Spinal cord (tissue), 10 donors: ENCODE results near the gene ATXN1. TPM values are rescaled to one million over a fixed set of nuclear protein-coding genes. Genes with fewer than 3 reads are reported as not detected.

ENCODE experiments used
- DNase-seq, 6 donors: peaks; one replicate each; pipeline versions ENCODE4 v3.0.0 to v3.0.0-alpha.2; 2013 to 2015; ENCODE audit warnings: low spot score in 6 of 6, low read depth in 4 of 6
- H3K27ac ChIP-seq: one replicate; pipeline ENCODE4 v1.5.1; 2013; ENCODE audit warnings: low read depth, low read length, control low read depth
- H3K27me3 ChIP-seq: one replicate; pipeline ENCODE4 v1.6.1; 2013; ENCODE audit warnings: low read length; ENCODE audit not compliant: control insufficient read depth, insufficient read depth
- H3K36me3 ChIP-seq: one replicate; pipeline ENCODE4 v1.6.1; 2013; ENCODE audit warnings: low read length; ENCODE audit not compliant: control insufficient read depth, insufficient read depth
- H3K4me1 ChIP-seq: one replicate; pipeline ENCODE4 v1.6.1; 2013; ENCODE audit warnings: low read length; ENCODE audit not compliant: control insufficient read depth, insufficient read depth
- H3K4me3 ChIP-seq: one replicate; pipeline ENCODE4 v1.5.1; 2013; ENCODE audit warnings: low read depth, low read length, control low read depth
- H3K9me3 ChIP-seq: one replicate; pipeline ENCODE4 v1.6.1; 2013; ENCODE audit warnings: low read length; ENCODE audit not compliant: control insufficient read depth, insufficient read depth
- WGBS: methylation state at CpG from one replicate; pipeline ENCODE4 v1.1.5; 2013; ENCODE audit warnings: missing lambda C conversion rate; ENCODE audit not compliant: insufficient coverage; 5-methylcytosine and 5-hydroxymethylcytosine counted together
- polyA plus RNA-seq, 2 donors: library from polyadenylated mRNA; unstranded; fragments of 120-200 nt; gene quantifications; one replicate each; pipeline ENCODE4 v1.2.1, GENCODE V29; 2013; ENCODE audit not compliant: insufficient read length in 2 of 2
- total RNA-seq, 2 donors: library from RNA; depleted of rRNA in 1 of 2; stranded (reverse); fragments of 120-200 nt in 1 of 2; fragments of >200 nt in 1 of 2; gene quantifications; one replicate each; pipeline versions ENCODE4 v1.2.3 to v1.2.4, GENCODE V29; 2013 to 2014
- donor health status: healthy.

Gene ATXN1
- total and polyA plus RNA-seq, 4 donors: 20.2 to 50.1 (median 31.7) TPM

DNA sequence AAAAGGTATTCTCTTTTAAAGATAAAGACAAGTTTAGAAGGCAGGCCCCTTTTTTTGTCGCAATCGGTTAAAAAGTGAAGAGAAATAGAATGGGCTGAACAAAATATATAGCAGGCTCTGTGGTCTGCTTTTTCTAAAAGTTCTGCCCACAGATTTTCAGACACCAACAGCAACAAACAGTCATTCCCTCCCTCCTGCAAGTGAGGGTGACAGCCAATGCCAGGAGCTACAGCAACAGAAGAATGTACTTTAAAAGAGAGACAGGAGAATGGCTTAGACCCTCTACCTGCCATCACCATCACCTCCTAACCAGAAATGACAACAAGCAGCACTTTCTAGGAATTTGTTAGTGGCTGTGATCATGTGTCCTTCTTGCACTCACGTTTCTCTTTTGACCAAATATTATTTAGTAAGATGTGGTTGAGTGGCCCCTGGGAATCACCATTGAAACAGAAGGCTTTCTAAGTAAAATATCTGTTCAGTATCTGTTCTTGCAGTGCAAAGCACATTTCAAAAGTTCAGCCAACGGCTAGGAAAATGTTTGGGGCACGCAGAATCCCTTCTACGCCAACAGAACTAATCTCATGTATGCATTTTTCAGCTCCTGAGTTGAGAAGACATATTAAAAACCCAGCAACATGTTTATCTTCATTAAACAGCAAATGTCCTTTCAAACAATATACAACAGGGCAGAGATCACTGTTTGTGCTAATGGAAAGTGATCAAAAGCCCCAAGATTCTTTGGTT is 248.5 kb downstream of the ATXN1 start:
- Histone ChIP-seq H3K27me3 (no peaks in the 10 kb centered on the region), H3K36me3 (no peaks in the 10 kb centered on the region), H3K27ac (peak overlapping the region; percentile 1), H3K4me1 (peaks cover 14% of the 10 kb centered on the region), H3K9me3 (no peaks in the 10 kb centered on the region), H3K4me3 (no peak overlapping the region)
- 83% methylated on average over 1 of the region's 6 CpGs for WGBS
- no peak for DNase-seq

DNA sequence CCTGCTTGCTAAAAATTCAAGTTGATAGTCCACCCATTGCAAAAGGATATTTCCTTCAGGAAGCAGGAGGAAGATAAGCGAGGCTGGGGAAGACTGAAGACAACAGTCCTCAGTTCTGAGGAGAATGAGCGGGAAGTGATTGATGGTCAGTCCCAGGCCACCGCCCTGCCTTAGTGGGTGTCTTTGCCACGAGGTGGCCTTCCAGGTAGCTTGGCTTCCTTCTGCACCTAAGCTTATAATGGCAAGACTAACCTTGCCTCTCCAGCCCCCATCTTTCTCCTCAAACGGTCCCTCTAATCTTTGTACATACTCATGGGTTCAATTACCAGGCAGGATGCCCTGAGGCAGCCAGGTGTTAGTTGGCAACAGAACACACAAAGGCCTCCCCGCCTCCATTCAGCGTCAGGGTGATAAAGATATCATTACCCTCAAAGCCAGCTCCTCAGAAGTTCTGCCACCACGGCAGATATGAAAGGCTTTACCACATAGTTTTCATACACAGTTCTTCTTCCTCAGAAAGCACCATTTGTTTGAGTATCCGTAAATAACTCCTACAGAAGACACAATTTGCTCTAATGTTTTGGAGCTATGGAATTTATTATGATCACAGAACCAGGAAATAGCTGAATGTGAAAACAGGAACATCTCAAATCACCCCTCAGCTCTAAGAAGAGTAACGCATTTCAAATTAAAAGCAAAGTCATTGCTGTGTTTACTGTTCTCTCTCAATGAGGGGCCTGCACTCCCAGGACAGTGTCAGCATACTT is 249.4 kb downstream of the ATXN1 start:
- DNase-seq: no peak
- Histone ChIP-seq H3K36me3 (no peaks in the 10 kb centered on the region), H3K9me3 (no peaks in the 10 kb centered on the region), H3K4me1 (peaks cover 14% of the 10 kb centered on the region), H3K27me3 (no peaks in the 10 kb centered on the region), H3K4me3 (no peak overlapping the region), H3K27ac (no peak overlapping the region)
- 80% methylated on average over 5 of the region's 10 CpGs for WGBS

DNA sequence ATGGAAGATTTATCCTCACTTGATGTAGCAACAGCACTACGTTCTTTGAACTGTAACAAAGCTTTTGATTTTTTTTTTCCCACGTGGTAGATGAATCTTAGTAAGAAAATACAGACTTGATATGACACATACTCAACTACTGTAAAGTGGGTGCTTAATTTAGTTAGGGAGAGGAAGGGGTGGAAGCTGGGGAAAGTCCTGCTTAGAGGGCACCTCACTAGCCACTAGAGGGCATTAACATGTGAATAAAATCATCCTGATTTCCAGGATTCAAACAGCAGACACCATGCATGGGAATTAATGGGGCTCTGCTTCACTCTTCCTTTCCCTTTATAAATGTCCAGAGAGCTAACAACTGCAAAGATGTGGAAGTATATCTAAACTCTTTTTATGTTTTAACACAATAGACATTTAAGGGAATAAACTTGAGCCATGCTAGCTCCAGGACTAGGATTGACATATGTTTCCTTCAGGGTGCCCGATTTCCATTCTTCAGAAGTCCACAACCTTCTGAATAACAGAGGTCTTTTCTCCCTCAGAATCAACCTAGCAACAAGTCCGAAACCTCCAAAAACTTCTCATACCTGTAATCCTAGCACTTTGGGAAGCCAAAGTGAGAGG is 250.1 kb downstream of the ATXN1 start:
- Histone ChIP-seq H3K36me3 (no peaks in the 10 kb centered on the region), H3K9me3 (no peaks in the 10 kb centered on the region), H3K27me3 (no peaks in the 10 kb centered on the region), H3K4me1 (peaks cover 14% of the 10 kb centered on the region), H3K4me3 (no peak overlapping the region), H3K27ac (no peak overlapping the region)
- DNase-seq: peak in 2 of 6 donors; percentile 56 to 73
- WGBS: 100% methylated on average over 1 of the region's 4 CpGs

DNA sequence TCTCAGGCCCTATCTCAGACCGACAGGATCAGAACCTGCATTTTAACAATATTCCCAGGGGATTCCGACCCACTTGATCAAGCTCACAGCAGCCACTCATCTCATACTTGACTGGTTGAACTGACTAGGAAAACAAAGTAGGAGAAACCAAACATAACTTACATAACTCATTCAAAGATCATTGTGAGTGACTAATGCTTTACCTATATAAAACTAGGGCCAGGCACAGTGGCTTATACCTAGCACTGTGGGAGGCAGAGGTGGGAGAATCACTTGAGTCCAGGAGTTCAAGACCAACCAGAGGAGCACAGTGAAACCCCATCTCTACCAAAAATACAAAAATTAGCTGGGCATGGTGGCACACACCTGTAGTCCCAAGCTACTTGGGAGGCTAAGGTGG is 251.0 kb downstream of the ATXN1 start:
- Histone ChIP-seq H3K27ac (no peak overlapping the region), H3K4me1 (peaks cover 14% of the 10 kb centered on the region), H3K4me3 (no peak overlapping the region), H3K27me3 (no peaks in the 10 kb centered on the region), H3K9me3 (no peaks in the 10 kb centered on the region), H3K36me3 (no peaks in the 10 kb centered on the region)
- 88% methylated on average over 1 of the region's 2 CpGs for WGBS
- no peak for DNase-seq

DNA sequence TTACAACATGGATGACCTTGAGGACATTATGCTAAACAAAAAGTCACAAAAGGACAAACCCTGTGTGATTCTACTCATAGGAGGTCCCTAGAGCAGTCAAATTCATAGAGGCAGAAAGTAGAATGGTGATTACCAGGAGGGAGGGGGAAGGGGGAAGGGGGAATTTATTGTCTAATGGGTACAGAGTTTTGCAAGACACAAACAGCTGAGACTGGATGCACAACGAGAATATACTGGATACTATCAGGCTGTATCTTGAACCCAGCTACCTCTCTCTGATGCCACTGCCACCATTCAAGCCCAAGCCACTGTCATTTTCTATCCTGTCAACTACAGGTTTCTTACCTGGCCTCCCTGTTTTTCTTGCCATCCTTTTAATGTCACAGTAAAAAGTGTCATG is 252.3 kb downstream of the ATXN1 start:
- WGBS: 83% methylated on average over 1 of the region's 1 CpG
- no peak overlapping the region for H3K27ac ChIP-seq
- no peaks in the 10 kb centered on the region for H3K36me3 ChIP-seq
- no peaks in the 10 kb centered on the region for H3K27me3 ChIP-seq
- peaks cover 18% of the 10 kb centered on the region for H3K4me1 ChIP-seq
- H3K4me3 ChIP-seq: no peak overlapping the region
- no peak for DNase-seq
- no peaks in the 10 kb centered on the region for H3K9me3 ChIP-seq

DNA sequence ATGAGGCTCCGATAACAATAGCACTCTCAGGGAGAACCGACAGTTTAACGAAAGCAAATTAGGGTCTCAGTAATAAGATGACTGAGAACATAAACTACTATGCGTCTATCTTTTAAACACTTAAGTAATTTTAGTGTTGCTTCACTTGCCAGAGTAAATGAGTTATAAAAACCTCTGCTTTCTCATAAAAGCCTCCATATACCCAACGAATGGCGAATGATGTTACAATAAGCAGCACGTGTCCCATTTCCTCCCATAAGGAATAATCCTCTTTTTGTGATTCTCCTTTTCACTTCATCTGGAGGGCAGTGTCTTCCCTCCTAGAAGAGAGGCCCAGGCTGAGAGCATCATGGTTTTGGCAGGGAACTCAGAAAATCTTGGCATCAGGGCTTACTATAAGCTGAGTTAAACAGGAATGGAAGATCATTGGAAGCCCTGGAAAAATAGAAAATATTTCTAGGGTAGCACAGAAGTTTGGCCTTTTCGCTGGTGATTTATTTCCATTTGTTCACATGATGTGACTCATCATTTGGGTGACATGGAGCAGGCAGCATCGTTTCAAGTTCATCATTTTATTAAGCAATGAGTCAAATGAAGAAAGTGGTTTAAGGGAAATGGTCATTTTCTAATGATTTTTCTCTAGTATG is 255.4 kb downstream of the ATXN1 start:
- Histone ChIP-seq H3K4me1 (peaks cover 7% of the 10 kb centered on the region), H3K4me3 (no peak overlapping the region), H3K27me3 (no peaks in the 10 kb centered on the region), H3K9me3 (no peaks in the 10 kb centered on the region), H3K36me3 (no peaks in the 10 kb centered on the region), H3K27ac (peak overlapping the region; percentile 33)
- WGBS: 100% methylated on average over 2 of the region's 9 CpGs
- DNase-seq: peak in 3 of 6 donors; percentile 42 to 88 (median 79)

DNA sequence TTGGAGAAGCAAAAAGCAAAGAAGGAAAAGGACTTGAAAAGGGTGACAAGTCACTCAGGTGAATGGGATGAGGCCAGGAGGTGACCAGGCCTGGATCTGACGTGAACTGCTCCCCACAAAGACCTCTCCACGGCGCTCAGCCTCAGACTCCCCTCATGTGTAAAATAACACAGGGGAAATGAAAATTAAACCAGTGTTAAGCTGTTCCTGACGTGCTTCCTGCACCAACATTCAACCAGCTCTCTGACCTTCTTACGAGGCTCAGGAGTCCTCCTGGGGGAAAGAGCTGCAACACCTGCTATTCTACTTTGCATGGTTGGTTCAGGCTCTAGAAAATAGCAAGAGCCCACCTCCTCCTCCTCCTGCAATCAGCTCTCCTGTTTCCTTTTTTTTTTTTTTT is 256.7 kb downstream of the ATXN1 start:
- WGBS: 75% methylated on average over 4 of the region's 5 CpGs

DNA sequence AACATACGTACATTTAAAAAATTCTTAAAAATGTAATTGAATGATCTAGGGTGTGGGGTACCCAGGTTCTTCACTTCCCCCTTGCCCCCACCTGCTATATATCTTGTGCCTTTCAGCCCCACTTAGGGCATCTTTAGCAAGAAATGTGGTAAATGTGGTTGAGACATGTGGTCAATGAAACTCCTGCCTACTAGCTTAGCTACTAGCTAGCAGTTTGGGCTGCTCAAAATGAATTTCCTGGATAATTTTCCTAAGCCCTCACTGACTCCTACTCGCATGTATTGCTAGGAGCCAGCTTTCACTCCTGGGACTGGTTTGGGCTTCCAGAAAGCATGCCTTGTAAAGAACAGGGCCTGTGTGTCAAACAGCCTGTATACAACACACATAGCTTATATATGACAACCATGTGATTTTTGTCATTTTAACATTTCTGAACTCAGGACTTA is 257.3 kb downstream of the ATXN1 start:
- Histone ChIP-seq H3K27me3 (no peaks in the 10 kb centered on the region), H3K27ac (no peak overlapping the region), H3K9me3 (no peaks in the 10 kb centered on the region), H3K36me3 (no peaks in the 10 kb centered on the region), H3K4me3 (no peak overlapping the region), H3K4me1 (peaks cover 7% of the 10 kb centered on the region)
- DNase-seq: no peak
- 71% methylated on average over 1 of the region's 2 CpGs for WGBS

More for the DNA sequence above, 256.7 kb downstream of the ATXN1 start:
- Histone ChIP-seq H3K4me1 (peaks cover 7% of the 10 kb centered on the region), H3K27ac (no peak overlapping the region), H3K9me3 (no peaks in the 10 kb centered on the region), H3K4me3 (no peak overlapping the region), H3K36me3 (no peaks in the 10 kb centered on the region), H3K27me3 (no peaks in the 10 kb centered on the region)
- DNase-seq: peak in 1 of 6 donors; percentile 28

DNA sequence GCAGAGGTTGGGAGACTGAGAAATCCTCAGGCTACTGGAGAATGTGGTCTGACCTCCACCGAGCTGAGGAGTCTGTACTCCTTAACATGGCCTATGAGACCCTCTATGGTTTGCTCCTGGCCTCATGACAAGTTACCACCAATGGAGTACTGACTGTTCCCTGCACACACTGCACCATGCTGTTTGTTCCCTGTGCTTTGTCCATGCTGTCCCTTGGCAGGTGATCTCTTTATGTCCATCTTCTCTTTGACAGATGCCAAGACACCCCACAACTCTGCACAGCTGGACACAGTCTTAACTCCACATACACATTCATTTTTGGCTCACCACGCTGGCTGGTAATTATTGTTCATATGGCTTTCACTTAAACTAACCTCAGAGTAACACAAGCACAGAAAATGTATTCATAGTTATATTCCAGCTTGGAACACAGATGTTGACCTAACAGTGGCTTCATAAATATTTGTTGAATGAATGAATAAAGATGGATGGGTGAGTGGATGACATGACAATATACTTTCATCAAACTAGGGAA is 258.0 kb downstream of the ATXN1 start:
- peaks cover 7% of the 10 kb centered on the region for H3K4me1 ChIP-seq
- no peaks in the 10 kb centered on the region for H3K9me3 ChIP-seq
- 60% methylated on average over 1 of the region's 2 CpGs for WGBS
- H3K36me3 ChIP-seq: no peaks in the 10 kb centered on the region
- no peaks in the 10 kb centered on the region for H3K27me3 ChIP-seq
- no peak overlapping the region for H3K4me3 ChIP-seq
- no peak for DNase-seq
- H3K27ac ChIP-seq: no peak overlapping the region
